ENCODE data around the gene TYR. TPM values are rescaled to one million over a fixed set of nuclear protein-coding genes. Genes with fewer than 3 reads are reported as not detected.
"Not testable (repeated sequence)": the region's sequence is repeated elsewhere in the genome, so short reads cannot be mapped to it uniquely, and the experiment has no call there.

Gene TYR
- total RNA-seq, 1 experiment from 2014 or later: not detected

- no peaks in the 10 kb centered on the region for H3K4me1 ChIP-seq
- H3K27ac ChIP-seq: no peak overlapping the region
- H3K36me3 ChIP-seq: no peaks in the 10 kb centered on the region
- H3K4me3 ChIP-seq: no peak overlapping the region
- DNase-seq: no peak
- H3K27me3 ChIP-seq: no peaks in the 10 kb centered on the region
- no peaks in the 10 kb centered on the region; the same call in 1 of the 2 replicates for H3K9me3 ChIP-seq (replicated peaks)
These were observed 43.1 kb downstream of the TYR start for GRCh38 chr11:89220684-89221339.

- H3K27ac ChIP-seq: no peak overlapping the region
- no peak overlapping the region for H3K4me3 ChIP-seq
- no peaks in the 10 kb centered on the region for H3K9me3 ChIP-seq (replicated peaks)
- no peaks in the 10 kb centered on the region for H3K4me1 ChIP-seq
- no peak for DNase-seq
- no peaks in the 10 kb centered on the region for H3K36me3 ChIP-seq
- no peaks in the 10 kb centered on the region for H3K27me3 ChIP-seq
These were observed 57.4 kb downstream of the TYR start for GRCh38 chr11:89235083-89235482.

- DNase-seq: no peak
- no peaks in the 10 kb centered on the region for H3K4me1 ChIP-seq
- H3K27ac ChIP-seq: no peak overlapping the region
- H3K36me3 ChIP-seq: no peaks in the 10 kb centered on the region
- no peaks in the 10 kb centered on the region for H3K9me3 ChIP-seq (replicated peaks)
- H3K27me3 ChIP-seq: no peaks in the 10 kb centered on the region
- H3K4me3 ChIP-seq: no peak overlapping the region
These were observed 58.3 kb downstream of the TYR start for GRCh38 chr11:89235976-89236375.

GRCh38 chr11:89247007-89247406 lies 69.3 kb downstream of the TYR start:
- H3K27me3 ChIP-seq; DNase-seq; H3K27ac ChIP-seq; H3K4me1 ChIP-seq; H3K4me3 ChIP-seq; H3K36me3 ChIP-seq; H3K9me3 ChIP-seq (replicated peaks): not testable (repeated sequence)

- DNase-seq: no peak
- no peaks in the 10 kb centered on the region for H3K36me3 ChIP-seq
- no peak overlapping the region for H3K4me3 ChIP-seq
- H3K27ac ChIP-seq: no peak overlapping the region
- no peaks in the 10 kb centered on the region for H3K27me3 ChIP-seq
- no peaks in the 10 kb centered on the region for H3K9me3 ChIP-seq (replicated peaks)
- H3K4me1 ChIP-seq: no peaks in the 10 kb centered on the region
These were observed 71.5 kb downstream of the TYR start for GRCh38 chr11:89249196-89249595.

- H3K9me3 ChIP-seq (replicated peaks); DNase-seq; H3K27ac ChIP-seq; H3K36me3 ChIP-seq; H3K4me1 ChIP-seq; H3K4me3 ChIP-seq; H3K27me3 ChIP-seq: not testable (repeated sequence)
These were observed 83.8 kb downstream of the TYR start for GRCh38 chr11:89261483-89261882.

- no peaks in the 10 kb centered on the region for H3K4me1 ChIP-seq
- no peak overlapping the region for H3K4me3 ChIP-seq
- H3K9me3 ChIP-seq (replicated peaks): no peaks in the 10 kb centered on the region
- no peak for DNase-seq
- no peaks in the 10 kb centered on the region for H3K36me3 ChIP-seq
- H3K27me3 ChIP-seq: no peaks in the 10 kb centered on the region
- no peak overlapping the region for H3K27ac ChIP-seq
These were observed 90.1 kb downstream of the TYR start for GRCh38 chr11:89267660-89268302.

GRCh38 chr11:89272540-89273088 lies 94.9 kb downstream of the TYR start:
- H3K27me3 ChIP-seq; H3K9me3 ChIP-seq (replicated peaks); H3K4me1 ChIP-seq: not testable (repeated sequence)

GRCh38 chr11:89273220-89273619 lies 95.5 kb downstream of the TYR start:
- H3K4me1 ChIP-seq; DNase-seq; H3K4me3 ChIP-seq; H3K27me3 ChIP-seq; H3K27ac ChIP-seq; H3K9me3 ChIP-seq (replicated peaks); H3K36me3 ChIP-seq: not testable (repeated sequence)

More at GRCh38 chr11:89272540-89273088, 94.9 kb downstream of the TYR start:
- DNase-seq, H3K4me3 ChIP-seq, H3K27ac ChIP-seq, H3K36me3 ChIP-seq: not testable (repeated sequence)

- no peak overlapping the region for H3K4me3 ChIP-seq
- no peak for DNase-seq
- no peak overlapping the region for H3K27ac ChIP-seq
- H3K27me3 ChIP-seq: no peaks in the 10 kb centered on the region
- no peaks in the 10 kb centered on the region for H3K4me1 ChIP-seq
- no peaks in the 10 kb centered on the region for H3K9me3 ChIP-seq (replicated peaks)
- H3K36me3 ChIP-seq: no peaks in the 10 kb centered on the region
These were observed 98.3 kb downstream of the TYR start for GRCh38 chr11:89275966-89276365.

- no peak for DNase-seq
- Histone ChIP-seq H3K4me3 (no peak overlapping the region), H3K36me3 (no peaks in the 10 kb centered on the region), H3K27ac (no peak overlapping the region), H3K9me3 (replicated peaks) (no peaks in the 10 kb centered on the region), H3K4me1 (no peaks in the 10 kb centered on the region), H3K27me3 (no peaks in the 10 kb centered on the region)
These were observed 101.5 kb downstream of the TYR start for GRCh38 chr11:89279176-89279575.

- H3K4me3 ChIP-seq: not testable (repeated sequence)
These were observed 103.5 kb downstream of the TYR start for GRCh38 chr11:89281032-89281677.

GRCh38 chr11:89286601-89287000 lies 108.9 kb downstream of the TYR start:
- not testable (repeated sequence) for H3K4me3 ChIP-seq; DNase-seq; H3K27ac ChIP-seq; H3K9me3 ChIP-seq (replicated peaks); H3K36me3 ChIP-seq; H3K27me3 ChIP-seq; H3K4me1 ChIP-seq

More at GRCh38 chr11:89281032-89281677, 103.5 kb downstream of the TYR start:
- not testable (repeated sequence) for H3K27me3 ChIP-seq; H3K4me1 ChIP-seq; H3K36me3 ChIP-seq; H3K27ac ChIP-seq; DNase-seq; H3K9me3 ChIP-seq (replicated peaks)

GRCh38 chr11:89288004-89288403 lies 110.3 kb downstream of the TYR start:
- DNase-seq: not testable (repeated sequence)

GRCh38 chr11:89293965-89294679 lies 116.4 kb downstream of the TYR start:
- DNase-seq: peak; percentile 1 to 6
- H3K9me3 ChIP-seq (replicated peaks): no peaks in the 10 kb centered on the region
- no peaks in the 10 kb centered on the region for H3K4me1 ChIP-seq
- no peak overlapping the region for H3K27ac ChIP-seq
- no peaks in the 10 kb centered on the region for H3K36me3 ChIP-seq
- no peaks in the 10 kb centered on the region for H3K27me3 ChIP-seq
- no peak overlapping the region for H3K4me3 ChIP-seq

More at GRCh38 chr11:89288004-89288403, 110.3 kb downstream of the TYR start:
- H3K27ac ChIP-seq; H3K9me3 ChIP-seq (replicated peaks); H3K4me3 ChIP-seq; H3K4me1 ChIP-seq; H3K36me3 ChIP-seq; H3K27me3 ChIP-seq: not testable (repeated sequence)

Data from SJCRH30 (cell line).